Measurements from ENCODE around the gene CPXM2. TPM values are rescaled to one million over a fixed set of nuclear protein-coding genes. Genes with fewer than 3 reads are reported as not detected.

The CPXM2 gene
- total RNA-seq, 6 donors from 2014 or later: 0.61 to 10.2 (median 3.1) TPM

GRCh38 chr10:123903621-123904020, 12.0 kb upstream of the CPXM2 start:
- Histone ChIP-seq H3K4me1 (no peaks in the 10 kb centered on the region), H3K27ac (no peak overlapping the region), H3K4me3 (no peak overlapping the region), H3K9me3 (peaks cover 0 to 4% (median 1%) of the 10 kb centered on the region in 4 donors), H3K36me3 (no peaks in the 10 kb centered on the region), H3K27me3 (no peaks in the 10 kb centered on the region)
- ATAC-seq (ENCODE audit: low FRiP score in 2 of 2): no peak
- WGBS, 2 donors: 54 to 57% methylated on average over 5 of the region's 5 CpGs
- DNase-seq: peak in 1 of 2 donors; percentile 29
- TF ChIP-seq, protein P1, sequence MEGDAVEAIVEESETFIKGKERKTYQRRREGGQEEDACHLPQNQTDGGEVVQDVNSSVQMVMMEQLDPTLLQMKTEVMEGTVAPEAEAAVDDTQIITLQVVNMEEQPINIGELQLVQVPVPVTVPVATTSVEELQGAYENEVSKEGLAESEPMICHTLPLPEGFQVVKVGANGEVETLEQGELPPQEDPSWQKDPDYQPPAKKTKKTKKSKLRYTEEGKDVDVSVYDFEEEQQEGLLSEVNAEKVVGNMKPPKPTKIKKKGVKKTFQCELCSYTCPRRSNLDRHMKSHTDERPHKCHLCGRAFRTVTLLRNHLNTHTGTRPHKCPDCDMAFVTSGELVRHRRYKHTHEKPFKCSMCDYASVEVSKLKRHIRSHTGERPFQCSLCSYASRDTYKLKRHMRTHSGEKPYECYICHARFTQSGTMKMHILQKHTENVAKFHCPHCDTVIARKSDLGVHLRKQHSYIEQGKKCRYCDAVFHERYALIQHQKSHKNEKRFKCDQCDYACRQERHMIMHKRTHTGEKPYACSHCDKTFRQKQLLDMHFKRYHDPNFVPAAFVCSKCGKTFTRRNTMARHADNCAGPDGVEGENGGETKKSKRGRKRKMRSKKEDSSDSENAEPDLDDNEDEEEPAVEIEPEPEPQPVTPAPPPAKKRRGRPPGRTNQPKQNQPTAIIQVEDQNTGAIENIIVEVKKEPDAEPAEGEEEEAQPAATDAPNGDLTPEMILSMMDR (IDR thresholded peaks at IDR 0.05): no peak
- TF ChIP-seq POLR2AphosphoS5 (IDR thresholded peaks at IDR 0.05): no peak
- no peak for TF ChIP-seq POLR2A (IDR thresholded peaks at IDR 0.05)
- TF ChIP-seq EP300 (IDR thresholded peaks at IDR 0.05): no peak

DNA sequence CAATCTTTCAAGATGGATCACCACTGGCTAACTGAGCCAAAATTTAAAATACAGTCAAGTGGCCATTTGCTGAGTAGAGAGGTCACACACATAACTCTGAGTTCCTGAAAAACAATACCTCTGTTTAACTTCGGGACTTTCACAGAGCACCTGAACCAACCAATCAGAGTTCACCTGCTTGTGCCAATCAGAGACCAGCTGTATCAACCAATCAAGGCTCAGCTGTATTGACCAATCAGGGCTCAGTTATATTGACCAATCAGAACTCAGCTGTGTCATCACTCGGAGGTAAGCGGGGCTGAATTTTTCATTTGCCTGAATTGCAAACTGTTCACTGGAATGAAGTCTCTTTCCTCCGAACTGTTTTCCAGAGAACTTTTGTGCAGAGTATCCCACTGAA, 10.0 kb upstream of the CPXM2 start:
- no peak for DNase-seq
- 89 to 93% methylated on average over 4 of the region's 4 CpGs for WGBS, 2 donors
- ATAC-seq (ENCODE audit: low FRiP score in 2 of 2): no peak
- no peak for TF ChIP-seq POLR2AphosphoS5 (IDR thresholded peaks at IDR 0.05)
- TF ChIP-seq EP300 (IDR thresholded peaks at IDR 0.05): no peak
- no peak for TF ChIP-seq POLR2A (IDR thresholded peaks at IDR 0.05)
- TF ChIP-seq, protein P1 (IDR thresholded peaks at IDR 0.05): no peak
- H3K27ac ChIP-seq: no peak overlapping the region
- no peak overlapping the region for H3K4me3 ChIP-seq
- no peaks in the 10 kb centered on the region for H3K36me3 ChIP-seq
- H3K9me3 ChIP-seq: peaks cover 0 to 4% (median 1%) of the 10 kb centered on the region in 4 donors
- no peaks in the 10 kb centered on the region for H3K4me1 ChIP-seq
- H3K27me3 ChIP-seq: no peaks in the 10 kb centered on the region

- WGBS, 2 donors: 50 to 78% methylated on average over 2 to 4 of the region's 4 CpGs
- H3K4me1 ChIP-seq: no peaks in the 10 kb centered on the region
- H3K9me3 ChIP-seq: peaks cover 0 to 4% (median 1%) of the 10 kb centered on the region in 4 donors
- H3K27me3 ChIP-seq: no peaks in the 10 kb centered on the region
- no peak for ATAC-seq (ENCODE audit: low FRiP score in 2 of 2)
- H3K4me3 ChIP-seq: no peak overlapping the region
- no peak overlapping the region for H3K27ac ChIP-seq
- no peak for DNase-seq
- no peaks in the 10 kb centered on the region for H3K36me3 ChIP-seq
- TF ChIP-seq POLR2A (IDR thresholded peaks at IDR 0.05) (no peak), EP300 (IDR thresholded peaks at IDR 0.05) (no peak), POLR2AphosphoS5 (IDR thresholded peaks at IDR 0.05) (no peak)
- TF ChIP-seq, protein P1 (IDR thresholded peaks at IDR 0.05): no peak
Measured at GRCh38 chr10:123897146-123897545, 5.5 kb upstream of the CPXM2 start.

- ATAC-seq (ENCODE audit: low FRiP score in 2 of 2) (peak in 1 of 2 donors; percentile 12), DNase-seq (no peak)
- Histone ChIP-seq H3K9me3 (peaks cover 0 to 4% (median 1%) of the 10 kb centered on the region in 4 donors), H3K4me1 (peaks cover 0 to 5% (median 0%) of the 10 kb centered on the region in 4 donors), H3K4me3 (no peak overlapping the region), H3K27me3 (peaks cover 0 to 2% (median under 1%) of the 10 kb centered on the region in 4 donors), H3K27ac (no peak overlapping the region), H3K36me3 (no peaks in the 10 kb centered on the region)
- 72% methylated on average over 4 of the region's 4 CpGs for WGBS, 2 donors
- TF ChIP-seq, protein P1 (IDR thresholded peaks at IDR 0.05): no peak
- TF ChIP-seq POLR2A (IDR thresholded peaks at IDR 0.05) (no peak), EP300 (IDR thresholded peaks at IDR 0.05) (no peak), POLR2AphosphoS5 (IDR thresholded peaks at IDR 0.05) (no peak)
Measured at GRCh38 chr10:123896246-123896927, 4.8 kb upstream of the CPXM2 start.

DNA sequence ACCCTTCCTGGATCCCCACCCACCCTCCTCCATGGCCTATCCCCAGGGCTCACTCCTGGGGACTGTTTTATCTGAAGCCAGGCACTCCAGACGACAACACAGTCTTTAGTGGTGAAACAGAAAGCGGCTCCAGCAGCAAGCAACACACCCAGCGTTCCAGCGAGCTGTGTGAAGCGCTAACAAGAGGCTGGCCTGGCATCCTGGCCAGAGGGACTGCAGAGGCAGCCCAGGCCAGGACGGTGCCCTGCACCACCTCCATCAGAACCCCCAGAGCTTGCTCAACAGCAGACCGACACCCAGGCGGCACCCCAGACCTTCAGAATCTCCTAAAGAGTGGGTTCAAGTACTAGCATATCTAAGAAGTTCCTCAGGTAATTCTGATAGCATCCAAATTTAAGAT, 2.0 kb upstream of the CPXM2 start:
- DNase-seq (peak in 1 of 2 donors; percentile 58), ATAC-seq (ENCODE audit: low FRiP score in 2 of 2) (no peak)
- Histone ChIP-seq H3K27ac (no peak overlapping the region), H3K9me3 (no peaks in the 10 kb centered on the region), H3K4me3 (no peak overlapping the region), H3K4me1 (peaks cover 0 to 8% (median 0%) of the 10 kb centered on the region in 4 donors), H3K36me3 (no peaks in the 10 kb centered on the region), H3K27me3 (peaks cover 0 to 6% (median 2%) of the 10 kb centered on the region in 4 donors)
- no peak for TF ChIP-seq EP300 (IDR thresholded peaks at IDR 0.05)
- WGBS, 2 donors: 83 to 84% methylated on average over 2 to 8 of the region's 8 CpGs
